NCI-H128 (cell line): Measurements from ENCODE around the gene RIOK3.
"Not testable (repeated sequence)": the region's sequence is repeated elsewhere in the genome, so short reads cannot be mapped to it uniquely, and the experiment has no call there.

Experiments used
- DNase-seq: peaks from one replicate; lab custom pipeline; 2025; ENCODE audit not compliant: unreplicated experiment; lab: John Stamatoyannopoulos, UW

The RIOK3 gene, protein sequence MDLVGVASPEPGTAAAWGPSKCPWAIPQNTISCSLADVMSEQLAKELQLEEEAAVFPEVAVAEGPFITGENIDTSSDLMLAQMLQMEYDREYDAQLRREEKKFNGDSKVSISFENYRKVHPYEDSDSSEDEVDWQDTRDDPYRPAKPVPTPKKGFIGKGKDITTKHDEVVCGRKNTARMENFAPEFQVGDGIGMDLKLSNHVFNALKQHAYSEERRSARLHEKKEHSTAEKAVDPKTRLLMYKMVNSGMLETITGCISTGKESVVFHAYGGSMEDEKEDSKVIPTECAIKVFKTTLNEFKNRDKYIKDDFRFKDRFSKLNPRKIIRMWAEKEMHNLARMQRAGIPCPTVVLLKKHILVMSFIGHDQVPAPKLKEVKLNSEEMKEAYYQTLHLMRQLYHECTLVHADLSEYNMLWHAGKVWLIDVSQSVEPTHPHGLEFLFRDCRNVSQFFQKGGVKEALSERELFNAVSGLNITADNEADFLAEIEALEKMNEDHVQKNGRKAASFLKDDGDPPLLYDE

GRCh38 chr18:23452728-23453679, at the start of gene RIOK3:
Gene RIOK3, plus strand, starts transcription at chr18:23453287. Its CDS starts 153 bp downstream, at chr18:23453440.
- peak; percentile 92 for DNase-seq

DNA sequence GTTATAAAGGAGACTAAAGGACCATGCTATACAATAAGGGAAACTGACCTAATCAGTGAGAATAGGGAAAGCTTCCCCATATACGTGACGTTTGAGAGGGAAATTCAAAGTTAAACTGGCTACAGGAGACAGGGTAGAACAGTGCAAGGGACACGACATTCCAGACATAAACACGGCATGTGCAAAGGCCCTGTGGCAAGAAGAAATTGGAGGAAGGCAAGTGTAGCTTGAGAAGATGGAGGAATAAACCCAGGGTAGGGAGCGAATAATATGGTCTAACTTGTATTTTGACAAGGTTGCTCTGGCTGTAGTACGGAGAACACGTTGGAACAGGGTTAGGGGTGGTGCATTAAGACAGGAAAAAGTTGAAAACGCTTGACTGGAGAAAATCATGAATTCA, 49.8 kb upstream of the RIOK3 start:
- no peak for DNase-seq

- DNase-seq, result no peak
These were observed 47.5 kb upstream of the RIOK3 start for GRCh38 chr18:23405636-23406035.

DNA sequence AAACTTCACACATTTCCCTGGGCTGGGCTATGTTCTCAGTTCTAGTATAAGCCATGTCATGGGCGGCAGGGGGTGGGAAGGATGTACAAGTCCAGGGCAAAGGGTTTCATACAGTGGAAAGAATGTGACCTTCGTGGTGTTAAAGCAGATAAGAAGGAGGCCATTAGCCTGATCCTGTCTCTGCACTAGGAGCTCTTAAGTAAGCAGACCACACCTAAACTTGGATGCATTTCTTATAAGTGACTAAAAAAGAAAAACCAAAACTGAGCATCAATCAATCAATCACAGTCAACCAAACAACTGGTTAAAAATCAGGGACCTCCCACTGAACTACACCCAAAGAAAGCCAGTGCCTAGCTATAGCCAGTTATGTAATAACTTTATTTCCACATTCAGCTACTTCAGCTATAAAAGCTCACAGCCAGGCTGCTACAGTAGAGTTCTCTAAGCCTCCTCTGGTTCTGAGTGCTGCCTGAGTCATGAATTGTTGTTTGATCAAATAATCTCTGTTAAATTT, 46.8 kb upstream of the RIOK3 start:
- no peak for DNase-seq

DNA sequence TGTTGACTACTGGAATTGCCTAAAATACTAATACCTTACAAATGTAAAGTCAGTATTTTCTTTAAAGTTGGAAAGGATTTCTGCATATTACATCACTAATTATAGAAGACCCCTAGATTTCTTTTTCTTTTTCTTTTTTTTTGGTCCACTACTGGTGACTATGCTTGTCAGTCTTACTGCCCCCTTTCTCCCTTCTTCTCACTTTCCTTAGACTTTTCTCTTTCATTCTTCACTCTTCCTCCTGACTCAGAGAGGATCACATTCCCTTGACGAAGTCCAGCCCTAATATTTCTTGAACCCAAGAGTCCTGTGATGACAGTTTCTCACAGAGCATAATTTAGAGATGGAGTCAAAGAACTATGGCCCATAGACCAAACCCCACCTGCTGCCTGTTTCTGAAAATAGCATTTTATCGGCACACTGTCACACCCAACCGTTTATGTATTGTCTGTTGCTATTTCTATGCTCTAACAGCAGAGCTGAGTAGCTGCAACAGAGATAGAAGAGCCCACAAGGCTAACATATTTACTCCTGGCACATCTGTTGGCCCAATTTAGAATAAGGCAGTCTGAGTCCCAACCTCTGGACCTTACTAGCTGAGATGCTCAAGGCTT, 40.6 kb upstream of the RIOK3 start:
- DNase-seq, result no peak

DNA sequence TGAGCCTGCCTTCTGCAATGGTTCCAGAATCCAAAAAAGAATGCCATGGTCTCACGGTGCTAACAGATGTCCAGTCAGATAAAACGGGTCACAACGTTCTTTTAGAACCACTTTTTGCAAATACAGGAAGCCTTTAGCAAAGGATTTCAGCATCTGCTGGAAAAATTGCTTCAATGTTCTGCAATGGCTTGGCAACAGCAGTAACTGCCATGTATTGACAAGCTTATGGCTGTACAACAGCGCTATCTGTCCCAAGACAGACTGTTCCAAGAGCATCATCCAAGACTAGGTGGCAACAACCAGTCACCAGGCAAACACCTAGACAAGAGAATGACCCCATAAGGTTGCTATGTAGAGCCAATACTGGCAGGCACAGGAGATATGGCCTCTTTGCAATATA, 37.6 kb upstream of the RIOK3 start:
- no peak for DNase-seq

DNA sequence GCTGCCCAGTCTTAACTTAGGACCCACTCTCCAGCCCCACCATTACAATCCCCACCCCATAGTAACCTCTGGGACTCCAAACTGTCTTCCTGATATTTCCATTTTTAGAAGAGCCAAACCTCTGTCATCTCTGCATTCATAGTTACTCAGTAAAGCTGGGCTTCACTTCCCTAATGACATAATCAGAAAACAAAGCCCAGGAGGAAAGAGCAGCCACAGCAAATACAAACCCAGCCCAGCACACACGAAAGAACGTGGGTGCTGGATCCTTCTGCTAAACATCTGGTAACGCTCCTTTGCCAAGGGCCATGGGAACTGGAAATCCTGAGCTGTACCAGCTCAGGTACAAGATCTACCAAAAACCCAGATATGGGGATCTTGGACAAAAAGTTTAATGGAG, 36.8 kb upstream of the RIOK3 start:
- no peak for DNase-seq

DNA sequence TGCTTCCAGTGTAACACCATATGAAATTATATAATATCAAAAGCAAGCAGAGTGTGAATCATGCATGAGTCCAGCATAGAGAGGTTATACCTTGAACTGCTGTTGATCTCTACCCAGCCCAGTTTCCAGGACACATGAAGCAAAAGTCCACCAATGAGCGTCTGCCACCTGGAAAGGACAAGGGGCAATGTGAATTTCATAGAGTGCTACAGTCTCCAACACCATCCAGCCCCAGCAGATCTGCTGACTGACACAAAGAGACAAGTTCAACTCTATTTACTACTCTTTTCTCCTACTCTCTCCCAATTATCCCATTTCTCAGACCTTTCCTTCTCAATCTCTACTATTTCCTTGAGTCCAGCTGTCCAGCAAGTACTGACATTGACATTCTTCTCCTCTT, 31.8 kb upstream of the RIOK3 start:
- no peak for DNase-seq

DNA sequence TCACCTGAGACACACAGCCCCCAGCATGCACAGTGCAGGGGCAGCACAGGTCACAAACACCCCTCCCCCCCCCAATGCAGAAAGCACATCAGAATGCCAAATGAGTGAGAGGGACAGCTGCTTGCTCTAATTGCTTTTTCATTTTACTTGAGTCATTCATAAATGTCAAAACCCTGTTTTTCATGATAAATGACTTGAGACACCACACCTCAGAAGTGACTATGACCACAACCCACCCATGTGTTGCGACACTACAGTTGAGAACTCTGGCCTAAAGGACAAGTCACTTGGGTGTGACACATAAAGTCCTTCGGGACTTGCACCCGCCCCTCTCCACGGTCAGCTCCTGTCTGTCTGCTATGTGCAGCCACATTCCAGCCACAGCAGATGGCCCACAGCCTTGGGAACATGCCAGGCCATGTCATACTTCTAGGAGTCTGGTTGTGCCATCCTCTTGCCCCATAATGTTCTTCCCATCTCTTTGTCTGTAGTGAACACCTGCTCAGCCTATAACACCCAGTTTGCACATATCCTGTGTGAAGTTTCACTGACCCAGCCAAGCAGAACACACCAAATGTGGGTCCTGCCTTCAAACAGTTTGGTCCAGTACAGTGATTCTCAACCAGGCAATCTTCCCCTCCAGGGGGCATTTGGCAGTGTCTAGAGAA, 30.2 kb upstream of the RIOK3 start:
- no peak for DNase-seq

DNA sequence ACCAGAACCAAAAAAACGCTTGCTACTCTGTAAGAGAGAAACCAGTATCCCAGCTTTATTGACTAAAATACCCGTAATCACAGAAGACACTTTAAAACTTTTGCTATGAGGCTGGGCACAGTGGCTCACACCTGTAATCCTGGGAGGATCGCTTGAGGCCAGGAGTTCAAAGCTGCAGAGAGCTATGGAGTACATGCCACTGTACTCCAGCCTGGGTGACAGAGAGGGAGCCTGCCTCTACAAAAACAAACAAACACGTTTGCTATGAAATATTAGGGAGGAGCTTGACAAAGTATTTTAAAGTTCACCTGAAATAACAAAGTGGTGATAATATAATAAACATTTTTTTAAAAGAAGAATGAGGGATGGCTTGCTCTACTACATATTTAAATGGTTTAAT, 28.5 kb upstream of the RIOK3 start:
- DNase-seq, result no peak

DNA sequence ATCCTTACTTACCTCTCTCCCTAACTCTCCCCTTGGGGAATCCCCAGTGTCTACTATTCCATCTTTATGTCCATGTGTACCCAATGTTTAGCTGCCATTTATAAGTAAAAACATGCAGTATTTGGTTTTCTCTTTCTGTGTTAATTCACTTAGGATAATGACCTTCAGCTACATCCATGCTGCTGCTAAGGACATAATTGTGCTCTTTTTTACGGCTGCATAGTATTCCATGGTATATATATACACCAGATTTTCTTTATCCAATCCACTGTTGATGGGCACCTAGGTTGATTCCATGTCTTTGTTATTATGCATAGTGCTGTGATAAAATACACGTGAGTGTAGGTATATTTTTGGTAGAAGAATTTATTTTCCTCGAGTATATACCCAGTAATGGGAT, 24.3 kb upstream of the RIOK3 start:
- DNase-seq, result no peak

- not testable (repeated sequence) for DNase-seq
These were observed 23.5 kb upstream of the RIOK3 start for GRCh38 chr18:23429538-23429937.

DNA sequence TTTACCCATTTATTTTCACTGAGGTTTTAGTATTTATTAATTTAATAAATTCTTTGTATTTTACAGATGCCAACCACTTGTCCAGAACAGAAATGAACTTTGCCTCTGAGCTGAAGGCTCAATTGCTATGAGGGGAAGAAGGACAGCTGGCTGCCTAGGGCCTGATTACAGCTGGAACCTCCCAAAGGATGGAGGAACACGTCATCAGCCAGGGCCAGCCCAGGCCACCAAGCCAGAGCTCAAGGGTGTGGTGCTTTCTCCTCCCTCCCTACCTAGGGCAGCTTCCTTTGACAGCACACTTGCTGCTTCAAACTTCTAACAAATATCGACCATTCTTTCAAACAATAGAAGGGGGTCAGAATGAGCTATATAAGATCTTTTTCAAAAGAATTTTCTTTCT, 19.7 kb upstream of the RIOK3 start:
- no peak for DNase-seq

DNA sequence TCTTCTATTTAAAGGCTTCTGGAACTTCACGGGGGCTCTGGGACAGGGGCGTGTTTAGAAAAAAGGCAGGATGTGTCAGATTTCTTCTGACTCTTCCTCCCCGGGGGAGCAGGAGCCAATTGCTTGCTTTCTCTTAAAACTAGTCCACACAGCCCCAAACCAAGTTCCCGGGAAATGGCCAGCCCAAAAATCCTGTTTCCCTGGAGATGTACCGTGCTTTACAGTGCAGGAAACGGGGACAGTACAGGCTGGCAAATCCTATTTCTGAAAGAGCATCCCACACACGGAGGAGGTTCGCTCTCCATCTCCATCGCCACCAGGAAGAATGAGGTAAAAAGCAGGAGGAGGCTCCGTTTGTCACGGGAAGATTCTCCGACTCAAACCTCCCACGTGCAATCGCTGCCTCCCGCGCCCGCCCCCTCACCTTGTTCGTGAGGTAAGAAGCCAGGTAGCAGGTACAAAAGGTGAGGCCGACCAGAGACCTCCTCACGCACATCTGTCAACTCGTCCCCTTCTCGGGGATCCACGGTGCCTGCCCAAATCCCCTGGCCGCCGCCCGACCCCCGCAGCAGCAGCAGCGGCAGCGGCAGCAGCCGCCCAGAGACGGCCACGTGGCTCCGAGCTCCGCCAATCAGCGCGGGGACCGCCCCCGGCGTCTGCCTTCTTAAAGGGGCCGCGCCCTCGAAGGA, 15.6 kb upstream of the RIOK3 start:
- peak; percentile 36 for DNase-seq

DNA sequence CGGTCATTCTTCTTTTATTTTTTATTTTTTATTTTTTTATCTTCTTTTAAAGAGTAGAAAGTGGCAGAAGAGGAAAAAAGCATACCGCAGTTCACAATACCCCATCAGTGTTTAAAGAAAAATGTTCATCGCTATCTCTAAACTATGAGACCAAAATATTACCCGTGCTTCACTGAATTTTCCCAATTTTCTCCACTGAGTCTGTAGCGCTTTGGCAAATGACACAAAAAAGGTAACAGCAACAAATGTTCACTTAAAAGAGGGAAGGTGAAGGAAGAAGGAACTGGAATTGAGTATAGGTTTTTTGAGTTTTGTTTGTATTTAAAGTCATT, 15.1 kb upstream of the RIOK3 start:
- no peak for DNase-seq

DNA sequence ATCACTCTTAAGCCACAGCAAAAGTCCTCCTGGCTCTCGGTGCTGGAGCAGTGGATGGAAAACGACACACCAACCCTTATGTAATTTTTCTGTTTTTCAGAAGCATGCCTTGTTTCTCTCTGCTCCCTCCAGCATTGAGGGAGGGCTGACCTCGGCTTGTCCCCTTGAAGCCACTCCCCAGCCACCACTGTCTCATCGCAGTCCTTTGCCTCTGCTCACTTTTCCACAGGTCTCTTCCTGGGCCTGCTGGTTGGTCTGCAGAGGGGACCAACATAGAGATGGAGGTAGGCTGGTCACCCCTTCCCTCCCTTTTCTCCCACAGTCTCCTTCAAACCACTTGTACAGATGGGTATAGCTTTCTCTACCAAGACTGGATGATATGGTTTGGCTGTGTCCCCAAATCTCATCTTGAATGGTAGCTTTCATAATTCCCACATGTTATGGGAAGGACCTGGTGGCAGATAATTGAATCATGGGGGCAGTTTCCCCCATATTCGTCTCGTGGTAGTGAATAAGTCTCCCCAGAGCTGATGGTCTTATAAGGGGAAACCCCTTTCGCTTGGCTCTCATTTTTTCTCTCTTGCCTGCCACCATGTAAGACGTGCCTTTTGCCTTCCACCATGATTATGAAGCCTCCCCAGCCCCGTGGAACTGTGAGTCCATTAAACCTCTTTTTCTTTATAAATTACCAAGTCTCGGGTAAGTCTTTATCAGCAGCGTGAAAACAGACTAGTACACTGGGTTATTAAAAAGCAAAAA, 14.3 kb upstream of the RIOK3 start:
- no peak for DNase-seq

GRCh38 chr18:23440131-23440530, 13.0 kb upstream of the RIOK3 start:
- no peak for DNase-seq

DNA sequence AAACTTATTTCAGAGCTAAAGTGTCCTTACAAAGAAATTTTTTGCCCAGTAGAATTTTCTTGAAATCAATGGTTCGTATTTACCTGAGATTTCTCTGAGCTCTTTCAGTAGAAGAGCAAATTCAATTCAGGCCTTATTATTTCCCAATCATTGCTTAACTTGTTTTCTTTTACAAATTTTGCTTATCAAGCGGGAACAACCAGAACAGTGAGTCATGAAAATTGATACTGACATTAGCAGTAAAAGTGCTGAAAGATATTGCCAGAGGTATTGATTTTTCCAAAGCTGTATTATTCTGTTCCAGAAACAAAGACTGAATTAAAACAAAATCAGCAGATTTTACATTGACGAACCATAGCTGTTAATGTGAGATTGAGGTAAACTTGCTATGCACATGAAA, 10.1 kb upstream of the RIOK3 start:
- no peak for DNase-seq

DNA sequence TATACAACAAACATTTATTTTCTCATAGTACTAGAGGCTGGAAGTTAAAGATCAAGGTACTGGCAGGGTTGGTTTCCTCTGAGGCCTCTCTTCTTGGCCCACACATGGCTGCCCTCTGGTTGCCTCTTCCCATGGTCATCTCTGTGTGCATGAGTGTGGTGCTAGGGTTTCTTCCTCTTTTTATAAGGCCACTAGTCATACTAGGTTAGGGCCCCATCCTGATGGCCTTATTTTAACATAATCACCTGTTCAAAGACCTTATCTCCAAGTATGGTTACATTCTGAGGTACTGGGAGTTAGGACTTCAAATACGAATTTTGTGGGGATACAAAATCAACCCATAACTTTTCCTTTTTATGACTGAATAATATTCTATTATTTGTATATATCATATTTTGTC, 4.8 kb upstream of the RIOK3 start:
- DNase-seq, result no peak
